IPS-NIHi11 (cell line): ENCODE data around the gene C1QTNF7.
A peak's percentile ranks its signal among the peaks of the same experiment; 100 is the strongest.

Experiments
- DNase-seq: peaks from one replicate; pipeline ENCODE4 v3.0.0; 2012; ENCODE audit warnings: mixed read lengths, low spot score

The C1QTNF7 gene, protein sequence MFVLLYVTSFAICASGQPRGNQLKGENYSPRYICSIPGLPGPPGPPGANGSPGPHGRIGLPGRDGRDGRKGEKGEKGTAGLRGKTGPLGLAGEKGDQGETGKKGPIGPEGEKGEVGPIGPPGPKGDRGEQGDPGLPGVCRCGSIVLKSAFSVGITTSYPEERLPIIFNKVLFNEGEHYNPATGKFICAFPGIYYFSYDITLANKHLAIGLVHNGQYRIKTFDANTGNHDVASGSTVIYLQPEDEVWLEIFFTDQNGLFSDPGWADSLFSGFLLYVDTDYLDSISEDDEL

DNA sequence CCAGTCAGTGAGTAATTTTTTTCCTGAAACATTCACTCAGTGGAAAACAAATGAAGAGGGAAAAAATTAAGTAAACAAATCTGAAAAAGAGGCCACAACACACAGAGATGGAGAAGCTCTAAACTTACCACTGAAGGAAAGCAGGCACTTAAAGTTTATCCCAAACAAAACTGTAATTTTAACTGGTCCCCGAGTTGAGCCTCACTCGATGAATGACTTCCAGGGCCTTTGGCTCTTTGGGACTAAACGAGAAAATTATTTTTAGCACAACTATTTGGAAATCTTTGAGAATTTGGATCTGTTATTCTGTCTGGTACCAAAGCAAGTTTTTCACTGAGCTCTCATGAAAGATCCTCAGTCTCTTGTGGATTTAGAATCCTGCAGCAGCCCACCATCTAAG, at the start of gene C1QTNF7:
C1QTNF7 (plus strand) TSS at position 333 of the 400 bp plus-strand sequence. CDS start 7,711 bp downstream, outside the sequence.
- DNase-seq, result no peak

DNA sequence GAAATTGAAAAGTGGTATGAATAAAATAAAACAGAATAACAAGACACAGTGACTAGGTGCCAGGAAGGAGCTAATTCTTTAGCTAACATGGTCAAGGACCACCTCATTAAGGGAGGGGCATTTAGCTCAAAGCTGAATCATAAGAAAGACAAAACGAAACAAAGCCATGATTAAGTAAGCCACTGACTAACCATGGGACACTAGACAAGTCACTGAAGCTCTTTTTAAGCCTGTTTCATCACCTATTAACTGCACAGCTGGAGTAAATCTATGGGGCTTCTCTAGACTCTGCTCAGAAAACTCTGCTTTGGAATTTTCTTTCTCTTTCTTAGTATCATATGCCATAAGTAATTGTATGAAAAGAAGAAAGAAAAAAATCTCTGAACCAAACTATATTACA, 49.8 kb upstream of the C1QTNF7 start:
- DNase-seq, result no peak

DNA sequence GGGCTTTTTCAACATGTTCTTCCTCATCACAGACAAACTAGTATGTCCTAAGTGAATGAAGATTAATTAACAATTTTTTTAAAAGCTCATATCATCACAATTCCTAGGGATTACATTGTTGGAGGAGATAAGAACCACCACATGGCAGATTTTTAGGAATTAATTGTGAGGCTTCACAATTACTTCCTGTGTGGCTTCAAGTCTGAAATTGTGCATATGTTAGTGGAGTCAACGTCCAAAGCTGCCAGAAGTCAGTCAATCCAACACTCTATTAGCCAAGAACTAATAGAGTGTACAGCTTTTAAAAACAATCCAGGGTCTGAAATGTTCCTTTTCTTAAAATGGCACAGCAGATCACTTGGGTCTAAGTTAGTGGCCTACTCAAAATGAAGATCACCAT, 49.3 kb upstream of the C1QTNF7 start:
- DNase-seq, result no peak

DNA sequence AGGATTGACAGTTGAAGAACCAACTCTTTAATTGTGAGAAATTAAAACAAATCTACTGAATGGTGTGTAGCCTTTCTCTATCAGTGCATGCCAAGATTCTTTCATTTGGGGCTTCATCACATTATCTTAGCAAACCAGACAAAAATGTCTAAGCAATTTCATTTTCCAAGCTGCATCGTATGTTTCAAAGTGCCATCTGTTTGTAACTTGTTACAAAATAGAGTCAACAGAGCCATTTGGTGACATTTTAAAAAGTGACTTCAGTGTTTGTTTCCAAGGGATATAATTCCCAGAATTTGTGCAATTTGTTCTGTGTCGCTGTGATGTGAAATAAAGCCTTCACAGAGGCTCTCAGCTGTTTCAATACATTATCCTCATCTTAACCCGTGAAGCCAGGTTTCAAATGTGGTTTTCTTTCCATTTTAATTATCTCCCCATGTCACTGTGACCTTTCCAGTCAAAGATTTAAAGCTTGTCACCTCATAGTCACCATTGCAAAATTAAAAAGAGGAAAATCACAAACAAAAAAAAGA, 46.0 kb upstream of the C1QTNF7 start:
- no peak for DNase-seq

DNA sequence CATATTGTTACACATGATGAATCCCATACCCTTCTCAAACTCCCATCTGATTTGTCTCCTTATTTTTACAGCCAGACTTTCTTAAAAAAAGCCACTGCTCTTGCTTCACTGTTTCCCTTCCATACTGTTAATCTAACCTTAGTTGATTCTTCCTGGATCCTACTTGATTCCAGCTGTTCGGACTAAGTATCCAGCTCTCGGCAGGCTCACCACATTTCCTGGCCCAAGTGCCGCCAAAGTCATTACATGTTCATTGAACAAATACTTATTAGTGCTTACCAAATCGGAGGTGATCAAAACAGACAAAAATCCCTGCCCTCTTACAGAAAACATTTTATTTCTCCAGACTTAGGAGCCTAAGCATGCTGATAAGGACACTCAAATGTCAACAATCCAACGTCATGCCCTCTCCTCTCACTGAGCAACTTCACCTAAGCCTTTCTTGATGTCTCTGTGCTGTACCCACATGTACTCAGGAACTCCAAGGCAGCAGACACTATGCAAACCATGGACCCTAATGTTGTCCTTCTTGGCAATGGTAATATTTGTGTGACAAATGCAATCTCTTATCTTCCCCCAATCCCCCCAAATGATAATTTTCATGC, 45.1 kb upstream of the C1QTNF7 start:
- DNase-seq, result no peak

DNA sequence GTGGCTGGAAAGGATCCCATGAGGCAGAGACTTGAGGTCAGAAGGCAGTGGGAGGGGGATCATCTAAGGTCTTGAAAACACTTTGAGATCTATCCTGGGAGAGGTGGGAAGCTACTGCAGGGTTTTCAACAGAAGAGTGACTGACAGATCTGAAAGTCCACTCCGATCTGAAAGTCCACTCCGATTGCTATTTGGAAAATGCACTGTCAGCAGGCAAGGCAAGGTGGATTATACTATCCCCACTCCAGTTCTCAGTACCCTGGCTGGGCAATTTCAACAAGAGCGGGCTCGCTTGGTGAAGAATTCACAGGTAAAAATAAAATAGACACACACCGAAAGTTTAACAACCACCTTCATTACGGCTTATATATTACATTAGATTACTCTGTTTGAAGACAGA, 42.3 kb upstream of the C1QTNF7 start:
- no peak for DNase-seq

DNA sequence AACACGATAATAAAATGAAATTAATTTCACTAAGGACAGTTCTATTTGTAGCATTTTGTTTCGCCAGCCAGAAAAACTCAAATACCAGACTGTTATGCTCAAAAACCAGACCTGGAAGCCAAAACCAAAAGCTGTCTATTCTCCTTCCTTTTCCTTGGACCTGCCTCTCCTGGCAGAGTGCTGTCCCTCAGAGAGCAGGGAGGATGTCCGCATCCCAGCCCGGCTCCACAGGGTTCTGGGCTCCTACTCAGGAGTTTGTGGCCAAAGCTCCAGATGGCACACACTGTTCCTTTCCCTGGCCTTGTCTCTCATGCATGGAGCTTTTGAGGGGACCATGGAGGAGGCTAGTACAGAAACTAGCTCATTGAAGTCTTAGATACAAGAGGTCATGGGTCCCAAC, 41.9 kb upstream of the C1QTNF7 start:
- DNase-seq, result no peak

DNA sequence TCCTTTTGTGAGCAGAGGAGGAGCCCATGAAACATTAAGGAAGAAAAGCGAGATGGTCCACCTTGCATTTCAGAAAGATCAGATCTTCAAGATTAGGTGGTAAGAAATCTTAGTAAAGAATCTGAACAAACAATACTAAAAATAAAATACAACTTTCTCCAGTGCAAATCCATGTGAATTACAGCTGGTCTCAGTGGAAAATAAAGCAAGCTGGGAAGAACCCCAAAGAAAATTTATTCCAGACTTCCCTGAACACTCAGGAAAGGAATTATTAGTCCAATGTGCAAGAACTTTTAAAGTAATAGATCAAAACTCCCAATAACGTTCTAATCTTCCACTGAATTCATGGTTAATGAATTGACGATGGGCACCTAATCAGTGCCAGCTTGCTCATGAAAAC, 37.3 kb upstream of the C1QTNF7 start:
- DNase-seq, result no peak

DNA sequence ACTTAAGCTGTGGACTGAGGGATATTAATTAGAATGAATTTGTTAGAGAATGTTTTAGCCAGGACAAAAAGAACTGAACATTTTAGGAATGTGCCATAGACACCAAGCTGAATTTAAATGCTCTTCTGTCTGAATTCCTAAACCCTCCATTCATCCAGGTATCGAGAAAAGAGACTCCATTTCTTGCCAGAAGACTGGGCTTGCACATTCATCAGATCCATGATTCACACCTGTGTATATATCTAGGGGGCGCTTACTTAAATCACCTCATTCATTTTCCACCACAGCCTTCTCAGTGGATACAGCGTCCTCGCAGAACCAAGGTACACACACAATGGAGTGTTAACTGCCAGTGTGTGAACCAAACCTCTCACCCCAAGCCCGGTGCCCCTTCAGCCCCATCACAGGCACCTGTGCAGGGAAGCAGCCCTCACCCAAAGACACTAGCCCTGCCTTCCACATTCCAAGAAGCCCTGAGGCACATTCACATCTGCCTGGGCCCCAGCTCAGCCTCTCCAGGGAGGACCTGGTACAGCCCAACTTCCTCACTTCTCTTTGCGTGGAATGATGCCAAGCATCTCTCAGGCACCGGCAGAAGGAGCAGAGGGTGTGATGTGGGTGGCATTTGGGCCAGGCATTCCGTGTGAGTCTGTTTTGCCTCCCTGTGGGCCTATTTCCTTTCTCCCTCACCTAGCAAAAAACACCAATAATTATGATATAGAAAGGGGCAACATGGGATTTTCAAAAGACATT, 35.6 kb upstream of the C1QTNF7 start:
- DNase-seq, result no peak

DNA sequence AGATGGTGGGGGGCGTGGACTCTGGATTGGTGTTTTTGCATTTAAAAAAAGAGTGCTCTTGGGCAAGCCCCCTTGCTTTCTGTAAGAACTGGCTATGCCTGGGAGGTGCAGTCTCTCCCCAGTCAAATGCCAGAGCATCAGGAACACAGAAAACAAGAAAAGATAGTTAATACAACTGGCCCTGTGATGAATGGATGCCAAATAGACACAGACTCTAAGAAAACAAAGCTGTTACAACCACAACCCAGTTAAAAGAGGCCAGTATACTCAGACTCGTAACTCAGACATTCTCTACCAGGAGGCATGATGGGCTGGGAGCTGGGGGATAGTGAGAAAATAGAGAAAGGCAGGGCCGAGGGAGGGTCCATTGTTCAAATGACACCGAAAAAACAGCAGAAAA, 32.5 kb upstream of the C1QTNF7 start:
- no peak for DNase-seq

DNA sequence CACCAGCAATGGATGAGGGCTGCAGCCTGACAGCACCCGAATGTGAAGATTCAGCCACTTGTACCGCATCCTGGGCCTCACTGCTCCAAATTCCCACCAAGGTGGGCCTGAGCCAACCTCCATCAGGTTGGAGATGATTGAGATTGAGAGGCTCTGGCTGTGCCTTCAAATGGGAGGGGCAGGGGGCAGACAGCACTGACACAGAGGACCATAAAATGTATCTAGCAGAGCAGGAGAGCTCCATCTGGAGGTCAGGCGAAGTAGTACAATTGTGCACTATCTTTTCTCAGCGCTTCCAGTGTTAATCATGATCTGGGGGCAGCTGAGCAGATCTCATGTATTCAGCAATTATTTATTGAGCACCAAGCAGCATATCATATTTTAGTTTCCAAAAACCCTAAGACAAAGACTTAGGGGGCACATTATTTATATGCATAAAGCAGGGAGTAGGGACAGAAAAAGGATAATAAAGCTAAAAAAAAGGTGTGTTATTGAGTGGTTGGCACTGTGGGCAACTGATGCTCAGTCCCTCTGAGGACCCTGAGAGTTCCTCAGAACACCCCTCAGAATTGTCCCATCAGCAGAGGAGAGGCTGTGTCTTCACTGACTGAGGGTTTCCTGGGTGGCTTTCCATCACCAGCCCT, 31.6 kb upstream of the C1QTNF7 start:
- DNase-seq, result peak; percentile 76

DNA sequence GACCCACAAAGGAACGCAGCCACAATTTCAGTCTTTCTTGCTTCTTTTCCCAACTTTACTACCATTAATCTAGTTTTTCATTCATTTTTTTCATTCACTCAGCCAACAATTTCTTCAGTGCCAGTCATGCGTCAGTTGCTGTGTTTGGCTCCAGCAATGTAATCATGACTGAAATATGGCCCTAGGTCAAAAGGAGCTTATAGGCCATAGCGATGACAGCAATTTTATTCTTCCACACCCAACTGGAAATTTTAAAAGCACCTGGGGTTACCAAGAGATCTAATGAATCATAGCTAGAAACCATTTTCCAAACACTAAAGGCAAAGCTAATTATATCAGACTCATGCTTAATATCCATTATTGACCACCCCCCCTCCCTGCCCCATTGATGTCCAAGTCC, 29.8 kb upstream of the C1QTNF7 start:
- no peak for DNase-seq

DNA sequence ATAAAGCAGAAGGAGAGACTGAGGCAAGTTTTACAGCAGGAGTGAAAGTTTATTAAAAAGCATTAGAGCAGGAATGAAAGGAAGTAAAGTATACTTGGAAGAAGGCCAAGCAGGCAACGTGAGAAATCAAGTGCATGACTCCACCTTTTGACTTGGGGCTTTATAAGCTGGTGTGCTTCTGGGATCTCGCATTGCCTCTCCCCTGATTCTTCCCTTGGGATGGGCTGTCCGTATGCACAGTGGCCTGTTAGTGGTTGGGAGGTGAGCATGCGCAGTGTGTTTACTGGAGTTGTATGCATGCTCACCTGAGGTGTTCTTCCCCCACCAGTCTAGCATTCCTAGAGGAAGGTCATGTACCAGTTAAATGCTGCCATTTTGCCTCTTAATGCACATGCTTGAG, 29.1 kb upstream of the C1QTNF7 start:
- DNase-seq, result no peak

DNA sequence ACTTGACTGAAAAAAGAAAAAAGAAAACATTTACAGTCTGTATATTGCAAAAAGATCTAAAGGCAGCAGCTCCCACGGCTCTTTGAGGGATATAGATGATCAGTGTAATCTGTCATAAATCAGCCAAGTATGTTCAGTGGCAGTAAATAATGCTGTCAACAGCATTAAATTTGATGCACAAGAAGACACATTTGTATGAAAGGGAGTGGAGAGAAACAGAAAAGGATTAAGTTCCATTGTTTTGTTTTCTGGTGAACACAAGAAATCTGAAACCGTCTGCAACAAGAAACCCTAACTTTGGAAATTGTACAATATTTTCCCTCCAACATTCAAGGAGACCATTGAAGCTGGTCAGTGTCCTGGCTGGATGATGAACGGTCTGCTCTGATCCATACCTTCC, 27.6 kb upstream of the C1QTNF7 start:
- DNase-seq, result no peak

DNA sequence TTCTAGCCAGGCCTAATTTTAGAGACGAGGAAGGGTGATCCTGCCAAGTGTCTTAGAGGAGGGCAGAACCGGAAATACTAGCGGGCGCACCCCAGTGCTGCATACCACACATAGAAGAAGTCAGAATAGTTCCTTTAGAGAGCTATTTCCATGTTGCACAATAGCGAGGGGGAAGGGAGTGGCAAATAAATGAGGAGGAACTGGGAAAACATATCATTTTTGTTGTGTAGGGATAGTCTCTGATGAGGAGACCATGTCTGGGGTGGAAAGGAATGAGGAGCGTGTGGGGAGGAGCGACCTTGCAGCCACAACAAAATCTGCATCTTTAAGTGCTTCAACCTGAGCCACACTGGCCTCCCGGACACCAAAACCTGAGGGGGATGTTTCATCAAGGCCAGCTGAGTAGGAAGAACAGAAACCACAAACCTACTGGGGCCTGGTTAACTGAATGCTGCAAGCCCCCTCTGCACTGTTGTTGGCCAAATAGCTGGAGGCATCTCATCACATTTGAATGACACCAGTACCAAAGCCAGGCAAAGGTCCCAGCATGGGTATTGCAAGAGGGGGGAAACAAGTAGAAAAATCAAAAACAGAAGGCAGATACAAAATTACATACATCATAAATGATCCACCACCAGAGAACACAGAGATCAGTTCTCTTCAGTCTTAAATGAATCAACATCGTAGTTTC, 26.7 kb upstream of the C1QTNF7 start:
- peak; percentile 33 for DNase-seq

DNA sequence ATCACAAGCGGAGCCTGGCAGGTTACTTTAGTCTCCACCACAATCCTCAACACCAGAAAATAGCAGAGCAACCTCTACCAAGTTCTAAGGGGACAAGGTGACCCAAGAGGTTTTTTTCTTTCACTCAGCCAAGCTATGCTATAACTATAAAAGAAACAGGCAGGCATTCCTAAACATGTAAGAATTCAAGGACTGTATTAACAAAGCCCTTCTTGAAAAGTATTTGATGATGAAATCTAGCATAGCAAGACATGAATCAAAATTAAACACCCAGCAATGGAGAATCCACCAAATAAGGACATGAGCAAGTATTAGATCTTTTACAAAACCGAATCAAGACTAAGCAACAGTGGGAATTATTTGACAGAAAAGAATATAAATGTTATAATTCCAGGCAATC, 25.7 kb upstream of the C1QTNF7 start:
- no peak for DNase-seq

DNA sequence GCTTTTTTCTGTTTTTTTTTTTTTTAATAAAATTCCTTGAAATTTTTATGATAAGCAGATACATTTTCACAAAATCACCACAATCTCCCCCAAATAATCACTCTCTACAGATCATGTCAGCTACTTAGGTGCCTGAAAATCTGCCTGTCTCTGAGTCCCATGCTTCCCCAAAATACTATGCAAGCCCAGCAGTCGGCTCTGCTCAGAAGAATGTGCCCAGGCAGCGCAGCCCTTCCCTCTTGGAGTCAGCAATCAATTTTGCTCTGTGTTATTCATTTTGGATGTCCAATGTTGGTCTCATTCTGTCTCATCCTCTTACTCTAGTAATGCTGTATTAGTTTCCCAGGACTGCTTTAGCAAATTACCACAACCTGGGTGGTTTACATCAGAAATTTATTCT, 24.9 kb upstream of the C1QTNF7 start:
- DNase-seq, result no peak

DNA sequence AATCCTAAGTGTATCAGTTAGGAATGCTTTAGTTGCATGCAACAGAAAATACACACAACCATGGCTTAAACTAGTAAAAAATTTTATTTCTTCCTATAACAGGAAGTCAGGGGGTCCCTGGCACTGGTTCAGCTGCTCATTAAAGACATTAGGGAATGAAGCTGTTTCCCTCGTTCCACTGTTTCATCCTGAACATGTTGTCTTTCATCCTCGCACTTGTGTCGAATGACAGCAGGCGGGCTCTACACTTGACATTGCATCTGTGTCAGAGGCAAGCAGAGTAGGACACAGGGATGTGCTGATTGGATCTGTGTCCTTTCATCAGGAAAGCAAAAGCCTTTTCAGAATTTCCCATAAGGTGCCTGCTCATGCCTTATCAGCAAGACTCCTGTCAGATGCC, 22.8 kb upstream of the C1QTNF7 start:
- DNase-seq, result no peak

DNA sequence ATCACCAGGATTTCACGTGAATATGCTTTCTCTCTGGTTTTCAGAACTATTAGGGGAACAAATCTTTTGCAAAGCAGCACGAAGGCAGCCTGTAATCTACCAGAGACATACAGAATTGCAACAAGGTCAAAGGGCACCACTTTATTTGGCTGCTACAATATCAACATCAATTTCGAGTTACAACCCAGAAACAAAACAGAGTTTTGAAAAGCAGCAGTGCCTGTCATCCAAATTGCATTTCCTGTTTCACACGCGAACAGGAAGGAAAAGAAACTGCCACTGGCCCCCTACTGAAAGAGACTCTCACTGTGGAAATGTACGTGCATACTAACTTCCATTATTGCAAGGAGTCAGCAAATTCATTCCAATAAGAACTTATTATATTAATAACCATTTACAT, 17.1 kb upstream of the C1QTNF7 start:
- no peak for DNase-seq

DNA sequence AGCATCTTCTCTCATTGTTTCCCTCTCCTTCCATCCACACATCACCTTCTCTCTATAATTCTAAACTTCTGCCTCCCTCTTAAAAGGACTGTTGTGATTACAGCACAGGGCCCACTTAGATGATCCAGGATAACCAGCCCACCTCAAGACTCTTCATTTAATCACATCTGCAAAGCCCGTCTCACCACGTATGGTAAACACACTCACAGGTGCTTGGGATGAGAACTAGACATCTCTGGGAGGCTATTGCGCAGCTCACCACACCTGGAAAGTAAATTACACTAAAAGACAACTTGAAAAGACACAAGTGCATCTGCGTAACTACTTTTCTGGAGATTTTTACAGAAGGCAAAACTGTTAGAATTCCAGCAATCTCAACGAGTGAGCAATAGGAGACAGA, 15.4 kb upstream of the C1QTNF7 start:
- no peak for DNase-seq

DNA sequence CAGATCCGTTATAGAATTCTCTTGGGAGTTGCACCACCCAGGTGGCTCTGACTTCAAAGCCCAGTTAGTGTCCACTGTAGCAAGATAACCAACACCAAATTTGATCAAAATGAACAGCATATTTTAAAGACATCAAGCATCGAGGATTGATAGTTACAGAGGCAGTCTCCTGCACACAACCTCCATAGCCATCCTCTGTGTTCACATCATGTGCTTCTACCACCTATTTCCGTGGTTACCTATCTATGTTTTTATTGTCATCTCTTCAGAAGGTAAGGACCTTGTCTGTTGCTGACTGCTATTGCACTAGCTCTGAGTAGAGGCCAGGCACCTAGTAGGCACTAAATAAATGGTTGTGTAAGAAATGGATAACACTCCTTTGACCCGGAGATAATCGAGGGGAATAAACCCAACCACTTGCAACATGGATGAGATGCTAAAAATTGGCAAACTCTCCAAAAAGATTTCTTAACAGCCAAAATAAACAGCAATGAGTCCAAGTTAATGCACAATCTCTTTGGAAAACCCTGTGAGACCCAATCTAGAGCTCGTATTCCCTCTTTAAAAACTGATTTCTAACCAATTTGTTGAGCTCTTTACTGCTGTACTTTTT, 14.7 kb upstream of the C1QTNF7 start:
- DNase-seq, result no peak

DNA sequence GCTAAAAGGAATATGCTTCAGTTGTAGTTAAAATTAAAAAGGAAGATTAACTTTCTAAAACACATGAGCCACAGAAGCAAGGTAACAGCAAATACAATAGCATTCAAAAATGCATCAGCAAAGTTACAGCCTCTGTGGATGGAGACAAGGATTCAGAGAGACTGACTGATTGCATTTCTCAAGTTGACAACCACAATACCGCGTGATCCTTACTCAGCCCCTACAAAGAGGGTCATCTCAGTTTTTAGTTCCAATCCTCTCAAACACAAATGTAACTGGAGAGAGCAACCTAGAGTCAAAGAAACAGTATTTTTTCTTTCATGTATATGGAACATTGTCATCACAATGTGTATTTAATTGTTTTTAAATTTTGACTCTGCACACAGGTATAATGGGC, 14.2 kb upstream of the C1QTNF7 start:
- DNase-seq, result no peak
